H1 (cell line): ENCODE measurements around the gene PPIL4. TPM values are rescaled to one million over a fixed set of nuclear protein-coding genes. Genes with fewer than 3 reads are reported as not detected.

Source experiments
- CTCF ChIA-PET: fragments of 300-600 bp; sonication (Branson Sonifier 250); formaldehyde crosslinking; loops from one replicate; lab custom pipeline; 2021; ENCODE audit not compliant: partially characterized antibody; lab: Charles Lee
- POLR2A ChIA-PET: fragments of 300-600 bp; sonication (Branson Sonifier 250); formaldehyde crosslinking; loops from one replicate; lab custom pipeline; 2021; ENCODE audit warnings: inconsistent platforms; ENCODE audit not compliant: partially characterized antibody; lab: Charles Lee
- DNase-seq, 2 experiments: peaks; one replicate each; pipeline versions ENCODE4 v3.0.0 to v3.0.0-alpha.2; 2010 to 2022; ENCODE audit warnings: low spot score in 2 of 2, low read depth in 1 of 2, mixed read lengths in 1 of 2
- FAIRE-seq: peaks from 2 replicates; lab custom pipeline; 2011; peaks lifted over from hg19 to GRCh38; lab: Jason Lieb, UNC
- H2AFZ ChIP-seq: 2 replicates; pipeline ENCODE4 v1.8.1; 2012; ENCODE audit warnings: low read length, inconsistent platforms
- H2AK5ac ChIP-seq: 2 replicates; pipeline ENCODE4 v1.6.1; 2013; ENCODE audit warnings: low read depth, low read length
- H2BK120ac ChIP-seq: replicated peaks from 2 replicates; pipeline ENCODE3; 2013; ENCODE audit warnings: low read depth, low read length, inconsistent platforms
- H2BK12ac ChIP-seq: 2 replicates; pipeline ENCODE4 v1.6.1; 2013; ENCODE audit warnings: low read depth, low read length
- H2BK15ac ChIP-seq: 2 replicates; pipeline ENCODE4 v1.6.1; 2013; ENCODE audit warnings: low read length
- H2BK20ac ChIP-seq: 2 replicates; pipeline ENCODE4 v1.6.1; 2013; ENCODE audit warnings: low read length
- H2BK5ac ChIP-seq: 2 replicates; pipeline ENCODE4 v1.6.1; 2013; ENCODE audit warnings: low read depth, low read length
- H3K14ac ChIP-seq: 2 replicates; pipeline ENCODE4 v1.6.1; 2013; ENCODE audit warnings: inconsistent platforms; ENCODE audit not compliant: insufficient read length
- H3K18ac ChIP-seq: 2 replicates; pipeline ENCODE4 v1.6.1; 2013; ENCODE audit warnings: low read length; ENCODE audit errors: extremely low read depth
- H3K23ac ChIP-seq: 2 replicates; pipeline ENCODE4 v1.6.1; 2013; ENCODE audit warnings: inconsistent platforms; ENCODE audit not compliant: insufficient read length
- H3K23me2 ChIP-seq: 2 replicates; pipeline ENCODE4 v1.6.1; 2013; ENCODE audit warnings: low read depth, low read length
- H3K27ac ChIP-seq: 2 replicates; pipeline ENCODE4 v1.6.1; 2011; ENCODE audit warnings: low read depth, low read length, inconsistent platforms
- H3K27me3 ChIP-seq, 4 experiments: replicated peaks in 1 of 4; 1 replicate in 1 of 4; 2 replicates in 3 of 4; pipeline versions ENCODE4 v1.6.1 to v1.8.1; 2011 to 2013; ENCODE audit warnings: low read length in 3 of 4, mild to moderate bottlenecking in 3 of 4, inconsistent platforms in 2 of 4, mixed read lengths in 2 of 4, moderate library complexity in 1 of 4; ENCODE audit not compliant: control insufficient read depth in 3 of 4, insufficient read depth in 3 of 4; ENCODE audit errors: extremely low read depth in 1 of 4
- H3K36me3 ChIP-seq, 4 experiments: 2 replicates each; pipeline versions ENCODE4 v1.6.1 to v1.8.1; 2011 to 2013; ENCODE audit warnings: mild to moderate bottlenecking in 4 of 4, low read length in 3 of 4, moderate library complexity in 2 of 4, control low read depth in 1 of 4, inconsistent platforms in 1 of 4; ENCODE audit not compliant: insufficient read depth in 4 of 4, control insufficient read depth in 2 of 4
- H3K4ac ChIP-seq: replicated peaks from 2 replicates; pipeline ENCODE3; 2013; ENCODE audit warnings: low read length, low read depth, mixed read lengths, inconsistent platforms; ENCODE audit not compliant: insufficient read length
- H3K4me1 ChIP-seq, 4 experiments: replicated peaks in 1 of 4; 1 replicate in 1 of 4; 2 replicates in 3 of 4; pipeline versions ENCODE4 v1.6.1 to v1.8.1; 2011 to 2013; ENCODE audit warnings: low read length in 3 of 4, inconsistent platforms in 2 of 4, mixed read lengths in 1 of 4; ENCODE audit not compliant: insufficient read depth in 4 of 4, control insufficient read depth in 3 of 4
- H3K4me2 ChIP-seq, 2 experiments: 2 replicates each; pipeline versions ENCODE4 v1.6.1 to v1.8.1; 2011 to 2013; ENCODE audit warnings: low read depth in 2 of 2, low read length in 2 of 2, control low read depth in 1 of 2, inconsistent platforms in 1 of 2, mild to moderate bottlenecking in 1 of 2; ENCODE audit not compliant: insufficient read depth in 1 of 2
- H3K4me3 ChIP-seq, 4 experiments: fragments of 200-600, 300-600 bp in 1 of 4; sonication (generic), shearing (Covaris generic), sonication (Bioruptor Twin) in 1 of 4; 2 replicates each; pipeline versions ENCODE4 v1.5.1 to v1.8.1; 2011 to 2016; ENCODE audit warnings: low read length in 4 of 4, low read depth in 3 of 4, control low read depth in 2 of 4, inconsistent platforms in 2 of 4, mild to moderate bottlenecking in 2 of 4, mixed read lengths in 1 of 4, moderate library complexity in 1 of 4; ENCODE audit not compliant: insufficient read depth in 2 of 4; ENCODE audit errors: extremely low read depth in 1 of 4
- H3K56ac ChIP-seq: replicated peaks from 2 replicates; pipeline ENCODE3; 2013; ENCODE audit warnings: low read depth, mild to moderate bottlenecking, mixed read lengths, low read length, inconsistent platforms; ENCODE audit not compliant: insufficient read length
- H3K79me1 ChIP-seq: 2 replicates; pipeline ENCODE4 v1.6.1; 2013; ENCODE audit warnings: low read depth, low read length, control low read depth
- H3K79me2 ChIP-seq, 2 experiments: 2 replicates each; pipeline versions ENCODE4 v1.6.1 to v1.8.1; 2012 to 2013; ENCODE audit warnings: low read length in 2 of 2, mild to moderate bottlenecking in 2 of 2, inconsistent platforms in 1 of 2; ENCODE audit not compliant: insufficient read depth in 2 of 2, control insufficient read depth in 1 of 2
- H3K9ac ChIP-seq, 4 experiments: replicated peaks in 1 of 4; 1 replicate in 1 of 4; 2 replicates in 3 of 4; pipeline versions ENCODE4 v1.6.1 to v1.8.1; 2011 to 2013; ENCODE audit warnings: low read depth in 3 of 4, low read length in 3 of 4, control low read depth in 2 of 4, mild to moderate bottlenecking in 2 of 4, moderate library complexity in 2 of 4, inconsistent platforms in 1 of 4; ENCODE audit errors: extremely low read depth in 1 of 4
- H3K9me3 ChIP-seq, 2 experiments: 2 replicates each; pipeline versions ENCODE4 v1.6.1 to v1.8.1; 2012 to 2013; ENCODE audit warnings: mild to moderate bottlenecking in 2 of 2, moderate library complexity in 2 of 2, control low read depth in 1 of 2, inconsistent platforms in 1 of 2, low read depth in 1 of 2, low read length in 1 of 2, mixed read lengths in 1 of 2; ENCODE audit not compliant: insufficient read depth in 2 of 2
- H4K20me1 ChIP-seq, 2 experiments: replicated peaks in 1 of 2; 2 replicates each; pipeline versions ENCODE3 to v1.8.1; 2011 to 2013; ENCODE audit warnings: inconsistent platforms in 2 of 2, low read length in 2 of 2, mild to moderate bottlenecking in 1 of 2; ENCODE audit not compliant: insufficient read depth in 2 of 2, control insufficient read depth in 1 of 2
- H4K5ac ChIP-seq: 2 replicates; pipeline ENCODE4 v1.6.1; 2013; ENCODE audit warnings: low read length, low read depth, mixed read lengths, inconsistent platforms; ENCODE audit not compliant: insufficient read length
- H4K8ac ChIP-seq: 2 replicates; pipeline ENCODE4 v1.8.0; 2013; ENCODE audit warnings: mild to moderate bottlenecking, moderate library complexity, low read length, inconsistent platforms; ENCODE audit not compliant: insufficient read depth; ENCODE audit errors: extremely low read depth
- H4K91ac ChIP-seq: replicated peaks from 2 replicates; pipeline ENCODE3; 2013; ENCODE audit warnings: low read length, mixed read lengths, inconsistent platforms; ENCODE audit not compliant: insufficient read length
- ASH2L ChIP-seq: fragments of 200-600, 300-600 bp; sonication (generic); IDR thresholded peaks from one replicate; pipeline ENCODE4 v1.7.1; 2017; ENCODE audit warnings: low read length
- BACH1 ChIP-seq: IDR thresholded peaks from 2 replicates; pipeline ENCODE4 v1.6.1; 2012; ENCODE audit warnings: low read length, improper control_type of control experiment
- CTCF ChIP-seq, 3 experiments: IDR thresholded peaks; 1 replicate in 2 of 3; 2 replicates in 1 of 3; pipeline versions ENCODE4 v1.5.1 to v1.6.1; 2011; ENCODE audit warnings: low read length in 3 of 3, mild to moderate bottlenecking in 3 of 3, inconsistent platforms in 2 of 3, low read depth in 1 of 3, moderate library complexity in 1 of 3; ENCODE audit not compliant: insufficient read depth in 1 of 3; ENCODE audit errors: control extremely low read depth in 1 of 3
- RNF2 ChIP-seq: fragments of 200-900, 300-1000 bp; sonication (generic); IDR thresholded peaks from 2 replicates; pipeline ENCODE4 v1.7.1; 2016; ENCODE audit warnings: borderline replicate concordance, low read depth, mild to moderate bottlenecking, antibody characterized with exemption, low read length; ENCODE audit not compliant: poor library complexity, severe bottlenecking; ENCODE audit errors: missing control alignments
- SAP30 ChIP-seq: fragments of 300-600 bp; sonication (generic); IDR thresholded peaks from 2 replicates; pipeline ENCODE4 v1.7.1; 2012; ENCODE audit warnings: low read length, moderate library complexity, mild to moderate bottlenecking, inconsistent platforms; ENCODE audit not compliant: insufficient read depth, insufficient replicate concordance
- SIN3A ChIP-seq, 2 experiments: IDR thresholded peaks in 1 of 2; conservative IDR thresholded peaks in 1 of 2; 2 replicates each; pipeline ENCODE4 v1.6.1; 2011 to 2012; ENCODE audit warnings: low read length in 2 of 2, improper control_type of control experiment in 1 of 2, low read depth in 1 of 2, mild to moderate bottlenecking in 1 of 2
- TCF12 ChIP-seq: IDR thresholded peaks from 2 replicates; pipeline ENCODE4 v1.6.1; 2011; ENCODE audit warnings: low read depth, mild to moderate bottlenecking, low read length
- WGBS, 2 experiments: shearing (Covaris generic) in 1 of 2; methylation state at CpG; one replicate each; pipeline versions ENCODE4 v1.1.6 to v1.1.7; 2013 to 2015; ENCODE audit warnings: low lambda C conversion rate in 2 of 2, mixed read lengths in 2 of 2, inconsistent platforms in 1 of 2, low coverage in 1 of 2, missing lambda C conversion rate in 1 of 2; ENCODE audit not compliant: insufficient replicate concordance in 2 of 2, insufficient coverage in 1 of 2, insufficient read length in 1 of 2; ENCODE audit errors: extremely low coverage in 1 of 2, missing lambda C conversion rate in 1 of 2; 5-methylcytosine and 5-hydroxymethylcytosine counted together
- polyA plus RNA-seq, 7 experiments: library from polyadenylated mRNA; depleted of rRNA in 3 of 7; stranded (reverse) in 5 of 7; unstranded in 2 of 7; fragments of >200 nt in 5 of 7; fragments of 200-250 nt in 2 of 7; gene quantifications; 1 replicate in 5 of 7; 2 replicates in 1 of 7; 4 replicates in 1 of 7; pipeline versions ENCODE4 v1.2.1 to v1.2.3, GENCODE V29; 2011 to 2013; ENCODE audit warnings: missing spikeins in 2 of 7, mixed read lengths in 2 of 7
- total RNA-seq: library from RNA; stranded (reverse); fragmentation: NEBNext Ultra II Directional; extraction: Animal tissue kit (Norgen Biotek cat#: 25700); gene quantifications from 2 replicates; pipeline ENCODE4 v1.2.1, GENCODE V29; 2021

PPIL4 gene
- total and polyA plus RNA-seq, 2 of the 8 experiments (the other 6 are each of a cell fraction or from before 2014, with no cell fraction given), result 2.0 to 33.2 TPM

GRCh38 chr6:149565527-149566409 lies 19.9 kb upstream of the PPIL4 start, which contains the start of gene GINM1:
GINM1 (plus strand) TSS chr6:149566375; CDS start chr6:149566415, 40 bp downstream.
- POLR2A ChIA-PET, result interaction anchor here (0.7 to 2.9 kb wide), 9 partner anchors 9 to 184 kb away, joined by 3 to 25 read pairs (median 4); partner anchors contain the start of genes LATS1, PCMT1 and PPIL4
- no peaks in the 10 kb centered on the region for H3K79me1 ChIP-seq
- peaks cover 6 to 34% of the 10 kb centered on the region in 2 experiments for H3K79me2 ChIP-seq
- H4K8ac ChIP-seq, result peak within 1 kb of the TSS; percentile 99
- peak within 1 kb of the TSS; percentile 94; the same call in 1 of the 2 replicates for H2BK12ac ChIP-seq
- H3K9me3 ChIP-seq, result no peaks in the 10 kb centered on the region
- H2BK15ac ChIP-seq, result no peak within 1 kb of the TSS
- no peak within 1 kb of the TSS for H2AK5ac ChIP-seq
- H3K4me2 ChIP-seq, result peak within 1 kb of the TSS; percentile 71 to 73
- peak within 1 kb of the TSS; percentile 93 for H3K18ac ChIP-seq
- H3K4me1 ChIP-seq, result no peaks in the 10 kb centered on the region; a peak in 1 of 7 replicates
- no peak within 1 kb of the TSS for H3K14ac ChIP-seq
- H2BK5ac ChIP-seq, result peak within 1 kb of the TSS; percentile 83
- H3K56ac ChIP-seq, result peak within 1 kb of the TSS; percentile 77
- H3K4me3 ChIP-seq, result peak within 1 kb of the TSS; percentile 88 to 100 (median 98)
- no peak within 1 kb of the TSS for H3K4ac ChIP-seq
- DNase-seq (peak; percentile 80 to 98), FAIRE-seq (no peak)
- peaks cover 2% of the 10 kb centered on the region; the same call in 1 of the 2 replicates for H3K23me2 ChIP-seq
- CTCF ChIA-PET, result interaction anchor here (0.7 to 6.5 kb wide), 6 partner anchors 17 to 706 kb away, joined by 3 to 108 read pairs (median 4); partner anchors contain the start of gene PPIL4
- peak within 1 kb of the TSS; percentile 96 for H2AFZ ChIP-seq
- H4K20me1 ChIP-seq, result peaks cover 0 to 8% of the 10 kb centered on the region in 2 experiments
- H4K5ac ChIP-seq, result peak within 1 kb of the TSS; percentile 48
- peak within 1 kb of the TSS; percentile 92 to 96 (median 94) for H3K9ac ChIP-seq
- no peak within 1 kb of the TSS for H3K23ac ChIP-seq
- H2BK20ac ChIP-seq, result no peak within 1 kb of the TSS
- 1% methylated on average over 34 of the region's 59 CpGs; no CpG with 5 or more reads in 1 of the 2 experiments for WGBS, 2 experiments
- H2BK120ac ChIP-seq, result peak within 1 kb of the TSS; percentile 54
- H3K27me3 ChIP-seq, result no peaks in the 10 kb centered on the region
- H3K27ac ChIP-seq, result peak within 1 kb of the TSS; percentile 85
- H3K36me3 ChIP-seq, result no peaks in the 10 kb centered on the region
- H4K91ac ChIP-seq, result peak within 1 kb of the TSS; percentile 81
- TF ChIP-seq ASH2L (no peak), RNF2 (no peak), BACH1 (no peak), TCF12 (0 out of 2 replicates have a peak, but pooled peaks have one; percentile 61), SAP30 (peak; percentile 97), SIN3A (conservative IDR thresholded peaks at IDR 0.05 in 1 of 2, IDR thresholded peaks at IDR 0.05 in 1 of 2; ENCODE audit: low read depth in 1 of 2, low read length in 2 of 2) (peak; percentile 97 to 99), CTCF (IDR thresholded peaks at IDR 0.05; ENCODE audit: control extremely low read depth in 1 of 3, insufficient read depth in 1 of 3, low read depth in 1 of 3, low read length in 3 of 3) (peak; percentile 61 to 81 (median 74))
